ENCODE measurements around the gene PAWR. TPM values are rescaled to one million over a fixed set of nuclear protein-coding genes. Genes with fewer than 3 reads are reported as not detected.
A peak's percentile ranks its signal among the peaks of the same experiment; 100 is the strongest.

Gene PAWR
- total and polyA plus RNA-seq, 2 of the 13 experiments (the other 11 are each of a cell fraction or from before 2014, with no cell fraction given), result 29.1 to 36.1 TPM

DNA sequence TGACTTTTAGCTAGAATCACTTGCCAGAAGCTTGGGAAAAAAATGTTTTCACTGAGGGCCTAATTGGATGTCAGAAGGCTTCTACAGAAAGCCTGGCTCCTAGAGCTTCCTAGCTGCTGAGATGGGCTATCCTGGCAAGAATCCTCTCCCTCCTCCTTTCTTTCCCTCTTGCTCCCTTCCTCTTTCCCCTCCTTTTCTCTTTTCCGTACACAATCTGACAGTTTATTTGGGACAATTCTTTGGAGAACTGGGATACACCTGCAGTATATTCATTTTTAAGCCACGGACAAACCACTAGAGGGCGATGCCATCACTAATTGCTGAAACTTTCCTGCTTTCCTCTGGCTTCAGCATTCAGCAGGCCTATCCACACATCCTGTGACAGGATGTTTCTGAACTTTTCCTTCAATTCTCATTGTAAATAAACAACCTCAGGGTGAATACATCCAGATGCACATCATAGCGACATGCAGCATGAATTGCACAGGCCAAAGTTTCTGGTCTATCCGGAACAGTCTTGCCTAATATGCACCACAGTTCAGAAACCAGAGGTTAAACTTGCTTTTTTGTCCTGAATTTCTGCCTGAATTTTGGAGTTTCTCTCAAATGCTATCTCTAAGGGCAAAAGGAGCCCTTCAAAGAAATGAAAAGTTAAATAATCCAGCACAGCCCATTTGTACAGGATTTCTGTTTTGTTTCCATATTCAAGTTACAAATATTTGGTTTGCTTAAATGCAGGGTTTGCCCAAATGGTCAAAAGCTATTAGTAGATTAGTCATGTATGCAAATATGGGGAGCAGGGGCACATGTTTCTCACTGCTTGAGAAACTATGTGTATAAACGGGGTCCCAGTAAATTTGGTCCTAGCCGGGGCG, 142.8 kb downstream of the PAWR start (continued):
- peak; percentile 58; the same call in 1 of the 2 replicates for TF ChIP-seq TCF7 (IDR thresholded peaks at IDR 0.05; ENCODE audit: low read depth)
- 0 out of 2 replicates have a peak, but pooled peaks have one; percentile 36 for TF ChIP-seq IRF2 (CRISPR knock-in tag; IDR thresholded peaks at IDR 0.05)
- peak; percentile 74; the same call in 1 of the 2 replicates for TF ChIP-seq SMC3 (IDR thresholded peaks at IDR 0.05; ENCODE audit: low read length)
- 0 out of 2 replicates have a peak, but pooled peaks have one; percentile 30 for TF ChIP-seq ZNF337 (CRISPR knock-in tag; IDR thresholded peaks at IDR 0.05; ENCODE audit: borderline replicate concordance, low read depth)
- no peak for TF ChIP-seq PHF5A (CRISPR knock-in tag; IDR thresholded peaks at IDR 0.05; ENCODE audit: low read depth, unreplicated experiment)
- no peak for TF ChIP-seq NFATC3 (CRISPR knock-in tag; IDR thresholded peaks at IDR 0.05)
- TF ChIP-seq ZFP41 (CRISPR knock-in tag; IDR thresholded peaks at IDR 0.05; ENCODE audit: borderline replicate concordance), result no peak
- no peak for TF ChIP-seq ZNF616 (CRISPR knock-in tag; IDR thresholded peaks at IDR 0.05; ENCODE audit: low read depth)
- no peak for TF ChIP-seq ZNF432 (CRISPR knock-in tag; IDR thresholded peaks at IDR 0.05; ENCODE audit: borderline replicate concordance)
- TF ChIP-seq CBX1 (IDR thresholded peaks at IDR 0.05; ENCODE audit: low read depth), result no peak
- no peak for TF ChIP-seq DMAP1 (CRISPR knock-in tag; IDR thresholded peaks at IDR 0.05)
- TF ChIP-seq, protein P1, sequence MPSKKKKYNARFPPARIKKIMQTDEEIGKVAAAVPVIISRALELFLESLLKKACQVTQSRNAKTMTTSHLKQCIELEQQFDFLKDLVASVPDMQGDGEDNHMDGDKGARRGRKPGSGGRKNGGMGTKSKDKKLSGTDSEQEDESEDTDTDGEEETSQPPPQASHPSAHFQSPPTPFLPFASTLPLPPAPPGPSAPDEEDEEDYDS (CRISPR knock-in tag; IDR thresholded peaks at IDR 0.05), result no peak; the same call in 1 of the 2 replicates
- TF ChIP-seq TBL1XR1 (IDR thresholded peaks at IDR 0.05; ENCODE audit: borderline replicate concordance, low read length, partially characterized antibody), result no peak
- TF ChIP-seq ZNF160 (CRISPR knock-in tag; IDR thresholded peaks at IDR 0.05), result no peak; the same call in 1 of the 2 replicates
- TF ChIP-seq ATM (IDR thresholded peaks at IDR 0.05; ENCODE audit: borderline replicate concordance), result no peak
- TF ChIP-seq, protein P2, sequence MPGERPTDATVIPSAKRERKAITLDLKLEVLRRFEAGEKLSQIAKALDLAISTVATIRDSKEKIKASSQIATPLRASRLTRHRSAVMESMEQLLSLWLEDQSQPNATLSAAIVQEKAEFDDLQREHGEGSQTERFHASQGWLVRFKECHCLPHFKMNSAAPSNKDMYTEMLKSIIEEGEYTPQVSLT (CRISPR knock-in tag; IDR thresholded peaks at IDR 0.05; ENCODE audit: borderline replicate concordance, low read depth), result no peak
- TF ChIP-seq ZFP90 (CRISPR knock-in tag; IDR thresholded peaks at IDR 0.05; ENCODE audit: borderline replicate concordance), result no peak
- TF ChIP-seq REXO4 (CRISPR knock-in tag; IDR thresholded peaks at IDR 0.05; ENCODE audit: borderline replicate concordance), result no peak
- TF ChIP-seq RBM39 (IDR thresholded peaks at IDR 0.05; ENCODE audit: low read depth, low read length, poor library complexity, severe bottlenecking), result no peak
- TF ChIP-seq EP300 (IDR thresholded peaks at IDR 0.05; ENCODE audit: low read depth in 2 of 2, low read length in 2 of 2), result peak in 1 of 2 experiments; percentile 90; a peak in 2 of 4 replicates
- TF ChIP-seq EP300 (CRISPR knock-in tag; IDR thresholded peaks at IDR 0.05; ENCODE audit: borderline replicate concordance), result peak; percentile 57; the same call in 1 of the 2 replicates
- no peak for TF ChIP-seq BORCS8-MEF2B (CRISPR knock-in tag; IDR thresholded peaks at IDR 0.05)
- no peak for TF ChIP-seq RBM22 (optimal IDR thresholded peaks at IDR 0.05; ENCODE audit: low read length)
- TF ChIP-seq AGO2 (optimal IDR thresholded peaks at IDR 0.05; ENCODE audit: low read depth, low read length), result no peak
- TF ChIP-seq, protein P3, sequence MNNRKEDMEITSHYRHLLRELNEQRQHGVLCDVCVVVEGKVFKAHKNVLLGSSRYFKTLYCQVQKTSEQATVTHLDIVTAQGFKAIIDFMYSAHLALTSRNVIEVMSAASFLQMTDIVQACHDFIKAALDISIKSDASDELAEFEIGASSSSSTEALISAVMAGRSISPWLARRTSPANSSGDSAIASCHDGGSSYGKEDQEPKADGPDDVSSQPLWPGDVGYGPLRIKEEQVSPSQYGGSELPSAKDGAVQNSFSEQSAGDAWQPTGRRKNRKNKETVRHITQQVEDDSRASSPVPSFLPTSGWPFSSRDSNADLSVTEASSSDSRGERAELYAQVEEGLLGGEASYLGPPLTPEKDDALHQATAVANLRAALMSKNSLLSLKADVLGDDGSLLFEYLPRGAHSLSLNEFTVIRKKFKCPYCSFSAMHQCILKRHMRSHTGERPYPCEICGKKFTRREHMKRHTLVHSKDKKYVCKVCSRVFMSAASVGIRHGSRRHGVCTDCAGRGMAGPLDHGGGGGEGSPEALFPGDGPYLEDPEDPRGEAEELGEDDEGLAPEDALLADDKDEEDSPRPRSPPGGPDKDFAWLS (CRISPR knock-in tag; IDR thresholded peaks at IDR 0.05; ENCODE audit: borderline replicate concordance), result no peak
- TF ChIP-seq EEA1 (CRISPR knock-in tag; IDR thresholded peaks at IDR 0.05; ENCODE audit: borderline replicate concordance), result no peak
- TF ChIP-seq TMF1 (CRISPR knock-in tag; IDR thresholded peaks at IDR 0.05; ENCODE audit: low read depth), result no peak
- no peak for TF ChIP-seq NFE2 (CRISPR knock-in tag; IDR thresholded peaks at IDR 0.05)
- TF ChIP-seq SIX4 (CRISPR knock-in tag; IDR thresholded peaks at IDR 0.05), result no peak
- TF ChIP-seq RFX3 (CRISPR knock-in tag; IDR thresholded peaks at IDR 0.05), result no peak
